ENCODE data around the gene INO80. TPM values are rescaled to one million over a fixed set of nuclear protein-coding genes. Genes with fewer than 3 reads are reported as not detected.

Gene INO80
- total and polyA plus RNA-seq, 7 donors: 7.2 to 36.6 (median 17.1) TPM

GRCh38 chr15:40932156-40932555, 183.9 kb downstream of the INO80 start:
- H3K27me3 ChIP-seq: peaks cover 45 to 69% (median 63%) of the 10 kb centered on the region in 3 donors
- no peak overlapping the region for H3K27ac ChIP-seq
- peak overlapping the region in 1 of 4 donors; percentile 1 for H3K4me3 ChIP-seq
- no peaks in the 10 kb centered on the region for H3K9me3 ChIP-seq
- no peak for TF ChIP-seq CTCF (IDR thresholded peaks at IDR 0.05)
- no peak for TF ChIP-seq EP300 (IDR thresholded peaks at IDR 0.05)
- TF ChIP-seq POLR2A (IDR thresholded peaks at IDR 0.05): no peak
- TF ChIP-seq POLR2AphosphoS5 (IDR thresholded peaks at IDR 0.05): no peak
- 15 to 48% methylated on average over 8 of the region's 8 CpGs for WGBS, 2 donors
- intact Hi-C loops (cut with DNase I): no loop called here
- no peaks in the 10 kb centered on the region for H3K36me3 ChIP-seq
- peaks cover 0 to 42% (median 40%) of the 10 kb centered on the region in 4 donors for H3K4me1 ChIP-seq
- no peak for DNase-seq

- Histone ChIP-seq H3K4me1 (peaks cover 0 to 48% (median 44%) of the 10 kb centered on the region in 4 donors), H3K36me3 (no peaks in the 10 kb centered on the region), H3K27ac (peak overlapping the region in 3 of 4 donors; percentile 5 to 34 (median 16)), H3K9me3 (no peaks in the 10 kb centered on the region), H3K27me3 (peaks cover 52 to 75% (median 70%) of the 10 kb centered on the region in 3 donors), H3K4me3 (peak overlapping the region in 3 of 4 donors; percentile 46 to 52 (median 51))
- intact Hi-C loops (cut with DNase I): no loop called here
- 19 to 63% methylated on average over 16 of the region's 16 CpGs for WGBS, 2 donors
- TF ChIP-seq CTCF (IDR thresholded peaks at IDR 0.05): no peak
- no peak for TF ChIP-seq POLR2A (IDR thresholded peaks at IDR 0.05)
- no peak for TF ChIP-seq EP300 (IDR thresholded peaks at IDR 0.05)
- no peak for TF ChIP-seq POLR2AphosphoS5 (IDR thresholded peaks at IDR 0.05)
- no peak for DNase-seq
Observed at GRCh38 chr15:40931300-40932142, 184.6 kb downstream of the INO80 start.

GRCh38 chr15:40930430-40931299, 185.4 kb downstream of the INO80 start:
- Histone ChIP-seq H3K36me3 (no peaks in the 10 kb centered on the region), H3K27me3 (peaks cover 60 to 84% (median 78%) of the 10 kb centered on the region in 3 donors), H3K27ac (peak overlapping the region in 3 of 4 donors; percentile 34 to 47 (median 40)), H3K4me1 (peaks cover 0 to 56% (median 53%) of the 10 kb centered on the region in 4 donors), H3K4me3 (peak overlapping the region; percentile 17 to 52 (median 48)), H3K9me3 (no peaks in the 10 kb centered on the region)
- WGBS, 2 donors: 0 to 1% methylated on average over 46 of the region's 46 CpGs
- TF ChIP-seq POLR2A (IDR thresholded peaks at IDR 0.05) (no peak), CTCF (IDR thresholded peaks at IDR 0.05) (peak in 1 of 4 experiments; percentile 35), POLR2AphosphoS5 (IDR thresholded peaks at IDR 0.05) (peak in 1 of 4 donors; percentile 8), EP300 (IDR thresholded peaks at IDR 0.05) (no peak)
- DNase-seq: no peak
- intact Hi-C loops (cut with DNase I): no loop called here

- TF ChIP-seq CTCF (IDR thresholded peaks at IDR 0.05) (no peak), POLR2A (IDR thresholded peaks at IDR 0.05) (no peak), POLR2AphosphoS5 (IDR thresholded peaks at IDR 0.05) (no peak), EP300 (IDR thresholded peaks at IDR 0.05) (no peak)
- H3K27me3 ChIP-seq: peaks cover 66 to 90% (median 84%) of the 10 kb centered on the region in 3 donors
- H3K27ac ChIP-seq: peak overlapping the region in 3 of 4 donors; percentile 34 to 47 (median 40)
- no peak for DNase-seq
- intact Hi-C loops (cut with DNase I): no loop called here
- H3K4me1 ChIP-seq: peaks cover 0 to 58% (median 56%) of the 10 kb centered on the region in 4 donors
- WGBS, 2 donors: 1% methylated on average over 56 of the region's 56 CpGs
- H3K9me3 ChIP-seq: no peaks in the 10 kb centered on the region
- no peaks in the 10 kb centered on the region for H3K36me3 ChIP-seq
- peak overlapping the region; percentile 17 to 52 (median 48) for H3K4me3 ChIP-seq
Observed at GRCh38 chr15:40929660-40930429, 186.2 kb downstream of the INO80 start.

All from sigmoid colon (tissue), 7 donors.